Aorta (tissue), 5 donors: ENCODE measurements around the gene CCAR1. TPM values are rescaled to one million over a fixed set of nuclear protein-coding genes. Genes with fewer than 3 reads are reported as not detected.
"Not testable (repeated sequence)": the region's sequence is repeated elsewhere in the genome, so short reads cannot be mapped to it uniquely, and the experiment has no call there.

Experiments
- ATAC-seq: fragments of 200-7000 bp; cut with Tn5 transposase; one replicate; pipeline ENCODE4 v1.9.1; 2022; ENCODE audit warnings: moderate library complexity; ENCODE audit not compliant: low FRiP score
- DNase-seq, 2 donors: peaks; one replicate each; pipeline ENCODE4 v3.0.0-alpha.2; 2020
- H3K27ac ChIP-seq, 2 donors: one replicate each; pipeline ENCODE4 v1.5.1; 2013; ENCODE audit warnings: low read length in 2 of 2, mild to moderate bottlenecking in 2 of 2, moderate library complexity in 2 of 2, control low read depth in 1 of 2, inconsistent platforms in 1 of 2, low read depth in 1 of 2
- H3K27me3 ChIP-seq, 2 donors: one replicate each; pipeline ENCODE4 v1.6.1; 2013; ENCODE audit warnings: control low read depth in 1 of 2, low read length in 1 of 2, mild to moderate bottlenecking in 1 of 2, moderate library complexity in 1 of 2; ENCODE audit not compliant: insufficient read depth in 2 of 2, control insufficient read depth in 1 of 2
- H3K36me3 ChIP-seq, 2 donors: one replicate each; pipeline ENCODE4 v1.6.1; 2013; ENCODE audit warnings: control low read depth in 1 of 2, low read length in 1 of 2, mild to moderate bottlenecking in 1 of 2; ENCODE audit not compliant: insufficient read depth in 2 of 2, control insufficient read depth in 1 of 2
- H3K4me1 ChIP-seq, 2 donors: one replicate each; pipeline ENCODE4 v1.6.1; 2013; ENCODE audit warnings: low read length in 2 of 2, control low read depth in 1 of 2, mild to moderate bottlenecking in 1 of 2, moderate library complexity in 1 of 2; ENCODE audit not compliant: insufficient read depth in 2 of 2, control insufficient read depth in 1 of 2
- H3K4me3 ChIP-seq, 2 donors: one replicate each; pipeline ENCODE4 v1.5.1; 2013; ENCODE audit warnings: low read length in 2 of 2, control low read depth in 1 of 2, mild to moderate bottlenecking in 1 of 2
- H3K9me3 ChIP-seq: one replicate; pipeline ENCODE4 v1.6.1; 2013; ENCODE audit warnings: mild to moderate bottlenecking, low read length; ENCODE audit not compliant: control insufficient read depth
- WGBS, 2 donors: extraction: QIAGEN DNeasy Blood & Tissue Kit; methylation state at CpG; one replicate each; pipeline ENCODE4 v1.1.7; 2013; 5-methylcytosine and 5-hydroxymethylcytosine counted together
- intact Hi-C, 2 donors: fragments of 100-400 bp; cut with DNase I; formaldehyde crosslinking; loops; one replicate each; pipeline versions ENCODE4 v1.14.2 to v1.15.0; 2022
- polyA plus RNA-seq, 2 donors: library from polyadenylated mRNA; stranded (reverse); fragments of 200-250 nt; gene quantifications; one replicate each; pipeline ENCODE4 v1.2.3, GENCODE V29; 2013
- total RNA-seq, 2 donors: library from RNA; stranded (reverse); fragmentation: NEBNext Ultra II Directional; extraction: Animal tissue kit (Norgen Biotek cat#: 25700); gene quantifications; one replicate each; pipeline ENCODE4 v1.2.1, GENCODE V29; 2021
- donor health status: healthy with polysubstance abuse.
- donor health status: Bipolar disorder and iron deficiency.
- donor health status: DM: no; HTN: no; CAD: no.
- donor health status: DM: no; HTN: no; CAD: no.
- donor health status: DM: yes; HTN: yes; CAD: no.

The CCAR1 gene
- total and polyA plus RNA-seq, 4 donors = 14.7 to 71.1 (median 49.7) TPM

- Histone ChIP-seq H3K4me1 (no peaks in the 10 kb centered on the region), H3K4me3 (no peak overlapping the region), H3K36me3 (no peaks in the 10 kb centered on the region), H3K27ac (no peak overlapping the region), H3K27me3 (no peaks in the 10 kb centered on the region), H3K9me3 (no peaks in the 10 kb centered on the region)
- no peak for DNase-seq
- no peak for ATAC-seq
- intact Hi-C loops = no loop called here
- WGBS, 2 donors = 97 to 100% methylated on average over 1 of the region's 1 CpG
Measured at GRCh38 chr10:68804692-68805091, 83.7 kb downstream of the CCAR1 start.

- H3K4me3 ChIP-seq, H3K9me3 ChIP-seq, ATAC-seq, DNase-seq, H3K27ac ChIP-seq, H3K4me1 ChIP-seq, H3K36me3 ChIP-seq, intact Hi-C loops, H3K27me3 ChIP-seq: not testable (repeated sequence)
- WGBS, 2 donors = 95% methylated on average over 9 of the region's 9 CpGs
Measured at GRCh38 chr10:68810830-68811229, 89.8 kb downstream of the CCAR1 start.

- no peaks in the 10 kb centered on the region for H3K36me3 ChIP-seq
- intact Hi-C loops = no loop called here
- H3K4me3 ChIP-seq = no peak overlapping the region
- 82% methylated on average over 7 of the region's 7 CpGs for WGBS, 2 donors
- no peaks in the 10 kb centered on the region for H3K4me1 ChIP-seq
- DNase-seq (no peak), ATAC-seq (no peak)
- H3K9me3 ChIP-seq = no peaks in the 10 kb centered on the region
- H3K27me3 ChIP-seq = no peaks in the 10 kb centered on the region
- H3K27ac ChIP-seq = no peak overlapping the region
Measured at GRCh38 chr10:68811314-68812009, 90.4 kb downstream of the CCAR1 start.

- intact Hi-C loops = no loop called here
- Histone ChIP-seq H3K36me3 (no peaks in the 10 kb centered on the region), H3K27me3 (no peaks in the 10 kb centered on the region), H3K27ac (no peak overlapping the region), H3K9me3 (no peaks in the 10 kb centered on the region), H3K4me1 (no peaks in the 10 kb centered on the region), H3K4me3 (no peak overlapping the region)
- ATAC-seq (no peak), DNase-seq (no peak)
- 84 to 96% methylated on average over 4 of the region's 4 CpGs for WGBS, 2 donors
Measured at GRCh38 chr10:68812420-68812819, 91.4 kb downstream of the CCAR1 start.

- H3K36me3 ChIP-seq = no peaks in the 10 kb centered on the region
- no peaks in the 10 kb centered on the region for H3K9me3 ChIP-seq
- ATAC-seq = no peak
- no peaks in the 10 kb centered on the region for H3K4me1 ChIP-seq
- DNase-seq = no peak
- H3K4me3 ChIP-seq = no peak overlapping the region
- H3K27me3 ChIP-seq = no peaks in the 10 kb centered on the region
- intact Hi-C loops = no loop called here
- H3K27ac ChIP-seq = no peak overlapping the region
Measured at GRCh38 chr10:68813559-68813958, 92.5 kb downstream of the CCAR1 start.

GRCh38 chr10:68816796-68817412, 95.9 kb downstream of the CCAR1 start:
- no peak overlapping the region for H3K4me3 ChIP-seq
- H3K9me3 ChIP-seq = no peaks in the 10 kb centered on the region
- ATAC-seq = no peak
- intact Hi-C loops = no loop called here
- no peak for DNase-seq
- H3K27me3 ChIP-seq = no peaks in the 10 kb centered on the region
- no peaks in the 10 kb centered on the region for H3K36me3 ChIP-seq
- H3K4me1 ChIP-seq = no peaks in the 10 kb centered on the region
- no peak overlapping the region for H3K27ac ChIP-seq
- WGBS, 2 donors = 66 to 68% methylated on average over 4 of the region's 4 CpGs

GRCh38 chr10:68820359-68820758, 99.3 kb downstream of the CCAR1 start:
- not testable (repeated sequence) for ATAC-seq

GRCh38 chr10:68822626-68823025, 101.6 kb downstream of the CCAR1 start:
- H3K4me3 ChIP-seq, H3K36me3 ChIP-seq, H3K27me3 ChIP-seq, DNase-seq, ATAC-seq, intact Hi-C loops, H3K27ac ChIP-seq, H3K9me3 ChIP-seq, H3K4me1 ChIP-seq: not testable (repeated sequence)
- 81 to 89% methylated on average over 2 of the region's 2 CpGs for WGBS, 2 donors

More at GRCh38 chr10:68820359-68820758, 99.3 kb downstream of the CCAR1 start:
- H3K27me3 ChIP-seq, H3K4me3 ChIP-seq, H3K4me1 ChIP-seq, H3K27ac ChIP-seq, intact Hi-C loops, DNase-seq, H3K9me3 ChIP-seq, H3K36me3 ChIP-seq: not testable (repeated sequence)
- 90 to 95% methylated on average over 1 of the region's 1 CpG for WGBS, 2 donors
